Stimulated activated effector memory CD8-positive, alpha-beta T cell treated with anti-CD3 and anti-CD28 coated beads, Interleukin-12 subunit alpha, Interleukin-12 subunit beta, amount 100 ng/mL, for 72 hours (primary cell): ENCODE results near the gene LAMTOR2.
"Not testable (repeated sequence)": the region's sequence is repeated elsewhere in the genome, so short reads cannot be mapped to it uniquely, and the experiment has no call there.

ENCODE experiments used
- ATAC-seq: fragments of 150-1000 bp; cut with Tn5 transposase; 2 replicates; pipeline ENCODE4 v1.10.0; 2021
- DNase-seq, 2 donors: peaks; one replicate each; pipeline ENCODE4 v3.0.0; 2021 to 2022; ENCODE audit warnings: low spot score in 2 of 2
- H3K27ac Mint-ChIP-seq: one replicate; pipeline ENCODE4 v1.8.0; 2022; ENCODE audit warnings: mild to moderate bottlenecking, mixed read lengths
- H3K36me3 Mint-ChIP-seq: one replicate; pipeline ENCODE4 v1.8.0; 2022; ENCODE audit warnings: mild to moderate bottlenecking, mixed read lengths
- H3K4me1 Mint-ChIP-seq: one replicate; pipeline ENCODE4 v1.8.0; 2022; ENCODE audit warnings: mixed read lengths
- H3K4me3 Mint-ChIP-seq: one replicate; pipeline ENCODE4 v1.8.0; 2022; ENCODE audit warnings: mild to moderate bottlenecking, mixed read lengths
- H3K9me3 Mint-ChIP-seq: one replicate; pipeline ENCODE4 v1.8.0; 2022; ENCODE audit warnings: mixed read lengths

The LAMTOR2 gene

DNA sequence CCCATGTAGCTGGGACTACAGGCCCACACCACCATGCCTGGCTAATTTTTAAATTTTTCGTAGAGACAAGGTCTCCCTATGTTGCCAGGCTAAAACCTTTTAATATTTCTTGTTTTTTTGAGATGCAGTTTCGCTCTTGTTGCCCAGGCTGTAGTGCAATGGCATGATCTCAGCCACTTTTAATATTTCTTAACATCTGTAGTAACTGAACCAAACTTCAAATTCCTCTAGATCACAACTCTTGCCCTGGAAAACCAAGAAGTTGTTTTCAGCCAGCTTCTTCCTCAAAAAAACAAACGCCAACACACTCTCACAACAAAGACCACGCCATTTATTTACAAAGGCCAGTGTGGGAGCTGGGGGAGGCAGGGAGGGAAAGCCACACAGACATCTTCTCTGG is 19.6 kb upstream of the LAMTOR2 start:
- not testable (repeated sequence) for DNase-seq, H3K4me3 Mint-ChIP-seq, H3K4me1 Mint-ChIP-seq, ATAC-seq, H3K27ac Mint-ChIP-seq, H3K9me3 Mint-ChIP-seq
- H3K36me3 Mint-ChIP-seq, result peaks cover 37% of the 10 kb centered on the region

DNA sequence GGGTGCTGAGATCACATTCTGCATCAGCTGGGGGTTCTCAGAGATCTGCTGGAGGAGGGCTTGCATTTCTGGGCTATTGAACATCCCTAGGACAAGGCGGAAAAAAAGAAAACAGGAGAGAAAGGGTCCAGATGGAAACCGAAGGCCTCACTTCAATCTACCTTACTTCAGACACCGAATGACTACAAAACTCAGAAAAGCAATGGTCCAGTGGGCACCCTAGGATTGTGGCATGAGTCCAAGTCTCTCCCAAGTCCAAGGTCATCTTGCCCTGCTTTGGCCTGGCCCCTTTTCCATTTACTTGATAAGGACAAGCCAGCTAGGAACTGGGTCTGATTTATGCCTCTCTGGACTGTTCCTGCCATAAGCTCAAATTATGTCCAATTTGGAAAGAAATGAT is 11.8 kb upstream of the LAMTOR2 start:
- Mint-ChIP-seq H3K27ac (no peak overlapping the region), H3K4me1 (peaks cover 20% of the 10 kb centered on the region), H3K36me3 (peaks cover 72% of the 10 kb centered on the region), H3K4me3 (no peak overlapping the region), H3K9me3 (no peaks in the 10 kb centered on the region)
- DNase-seq (no peak), ATAC-seq (no peak)

DNA sequence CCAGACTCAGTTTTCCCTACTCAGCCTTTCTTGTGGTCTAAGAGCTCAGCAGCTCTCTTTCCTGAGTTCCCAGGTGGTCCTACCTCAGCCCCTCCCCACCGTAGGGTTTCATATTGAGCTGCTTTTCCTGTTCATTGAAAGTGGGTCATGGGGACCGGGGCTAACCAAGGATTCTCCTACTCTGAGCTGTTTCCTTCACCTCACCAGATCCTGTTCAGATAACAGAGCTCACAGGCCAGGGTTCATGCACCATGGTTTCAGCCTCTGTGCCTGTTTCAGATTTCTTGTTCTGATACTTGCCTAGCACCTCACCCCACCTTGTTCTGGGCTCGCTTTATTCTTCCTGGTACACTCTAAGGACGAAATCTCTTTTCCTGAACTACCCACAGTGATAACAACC is 9.5 kb upstream of the LAMTOR2 start:
- ATAC-seq, result peak; percentile 79
- Mint-ChIP-seq H3K4me3 (no peak overlapping the region), H3K27ac (peak overlapping the region; percentile 82), H3K9me3 (no peaks in the 10 kb centered on the region), H3K36me3 (peaks cover 72% of the 10 kb centered on the region), H3K4me1 (peaks cover 28% of the 10 kb centered on the region)
- no peak for DNase-seq

DNA sequence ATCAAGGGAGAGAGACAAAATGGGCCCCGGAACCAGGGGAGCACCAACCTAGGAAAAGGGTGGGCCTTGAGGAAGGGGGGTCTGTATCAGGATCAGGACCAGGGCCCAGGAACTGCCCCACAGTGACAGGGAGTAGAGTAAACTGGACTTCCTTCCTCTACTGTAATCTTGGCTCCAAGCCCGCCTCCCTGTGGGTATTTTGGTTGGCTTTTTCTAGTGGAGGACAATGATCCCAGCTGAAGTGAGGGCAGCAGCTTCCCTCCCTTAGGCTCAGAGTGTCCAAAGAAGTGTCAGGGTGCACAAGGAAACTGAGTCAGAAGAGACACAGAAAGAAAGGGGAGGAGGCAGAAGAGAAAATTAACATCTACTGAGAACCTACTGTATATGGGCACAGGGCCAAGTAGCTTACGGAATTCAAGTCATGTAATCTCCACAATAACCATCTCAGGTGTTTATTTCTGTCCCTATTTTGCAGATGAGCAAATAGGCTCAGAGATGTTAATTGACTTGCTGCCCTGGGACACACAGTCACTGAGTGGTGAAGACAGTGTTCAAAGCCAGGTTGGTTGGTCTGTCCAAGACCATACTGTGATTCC is 5.8 kb upstream of the LAMTOR2 start:
- Mint-ChIP-seq H3K9me3 (no peaks in the 10 kb centered on the region), H3K4me3 (no peak overlapping the region), H3K36me3 (peaks cover 52% of the 10 kb centered on the region), H3K4me1 (peaks cover 31% of the 10 kb centered on the region), H3K27ac (no peak overlapping the region)
- DNase-seq, result no peak
- no peak for ATAC-seq

DNA sequence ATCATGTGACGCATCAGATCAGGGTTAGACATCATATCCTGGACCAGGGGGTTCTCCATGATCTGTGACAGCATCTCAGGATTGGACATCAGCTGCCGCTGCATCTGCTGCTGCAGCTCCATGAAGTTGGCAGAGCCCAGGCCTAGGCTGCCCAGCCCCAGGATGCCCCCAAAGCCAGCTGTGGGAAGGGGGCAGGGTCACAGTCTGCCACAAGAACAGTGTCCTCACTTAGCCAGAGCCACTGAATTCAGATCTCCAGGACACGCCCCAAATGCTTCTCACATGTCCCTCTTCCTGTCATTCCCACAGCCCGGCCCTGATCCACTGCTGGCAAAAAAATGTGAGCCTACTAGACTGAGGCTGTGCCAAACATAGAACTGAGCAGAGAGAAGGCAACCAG is 4.2 kb upstream of the LAMTOR2 start:
- no peak for ATAC-seq
- Mint-ChIP-seq H3K27ac (no peak overlapping the region), H3K9me3 (no peaks in the 10 kb centered on the region), H3K36me3 (peaks cover 56% of the 10 kb centered on the region), H3K4me3 (no peak overlapping the region), H3K4me1 (peaks cover 20% of the 10 kb centered on the region)
- no peak for DNase-seq

DNA sequence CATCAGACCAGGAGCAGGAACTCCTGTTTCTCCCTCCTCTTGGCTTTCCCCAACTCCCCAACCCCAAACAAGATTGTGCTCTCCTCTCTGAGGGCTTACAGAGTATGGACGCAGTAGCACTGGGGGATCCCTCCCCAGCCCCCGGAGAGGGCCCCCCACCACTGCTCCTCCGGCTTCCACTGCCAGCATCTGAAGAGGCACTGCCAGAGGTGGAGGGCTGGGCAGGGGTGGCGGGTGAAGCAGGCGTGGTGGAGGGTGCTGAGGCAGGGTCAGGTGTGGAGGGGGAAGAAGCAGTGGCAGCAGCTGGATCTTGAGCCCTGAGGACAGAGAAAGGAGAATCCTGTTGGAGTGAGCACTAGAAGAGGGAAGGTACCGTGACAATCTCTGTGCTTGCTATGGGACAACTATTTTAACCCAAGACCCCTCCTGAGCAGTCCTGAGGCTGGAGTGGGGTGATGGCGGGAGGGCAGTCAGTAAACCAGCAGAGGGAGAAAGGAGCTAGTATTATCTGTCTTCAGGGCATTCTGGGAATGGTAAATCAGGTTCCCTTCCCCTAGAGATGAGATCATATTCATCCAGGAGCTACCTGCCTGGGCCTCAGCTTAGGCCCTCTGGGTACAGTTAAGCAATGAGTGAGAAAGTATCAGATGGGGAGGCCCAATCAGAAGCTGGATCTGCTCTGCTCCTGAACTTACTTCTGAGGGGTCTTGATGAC is 3.4 kb upstream of the LAMTOR2 start:
- H3K36me3 Mint-ChIP-seq, result peaks cover 54% of the 10 kb centered on the region
- no peak overlapping the region for H3K27ac Mint-ChIP-seq
- ATAC-seq (no peak), DNase-seq (no peak)
- peaks cover 25% of the 10 kb centered on the region for H3K4me1 Mint-ChIP-seq
- no peak overlapping the region for H3K4me3 Mint-ChIP-seq
- H3K9me3 Mint-ChIP-seq, result no peaks in the 10 kb centered on the region

DNA sequence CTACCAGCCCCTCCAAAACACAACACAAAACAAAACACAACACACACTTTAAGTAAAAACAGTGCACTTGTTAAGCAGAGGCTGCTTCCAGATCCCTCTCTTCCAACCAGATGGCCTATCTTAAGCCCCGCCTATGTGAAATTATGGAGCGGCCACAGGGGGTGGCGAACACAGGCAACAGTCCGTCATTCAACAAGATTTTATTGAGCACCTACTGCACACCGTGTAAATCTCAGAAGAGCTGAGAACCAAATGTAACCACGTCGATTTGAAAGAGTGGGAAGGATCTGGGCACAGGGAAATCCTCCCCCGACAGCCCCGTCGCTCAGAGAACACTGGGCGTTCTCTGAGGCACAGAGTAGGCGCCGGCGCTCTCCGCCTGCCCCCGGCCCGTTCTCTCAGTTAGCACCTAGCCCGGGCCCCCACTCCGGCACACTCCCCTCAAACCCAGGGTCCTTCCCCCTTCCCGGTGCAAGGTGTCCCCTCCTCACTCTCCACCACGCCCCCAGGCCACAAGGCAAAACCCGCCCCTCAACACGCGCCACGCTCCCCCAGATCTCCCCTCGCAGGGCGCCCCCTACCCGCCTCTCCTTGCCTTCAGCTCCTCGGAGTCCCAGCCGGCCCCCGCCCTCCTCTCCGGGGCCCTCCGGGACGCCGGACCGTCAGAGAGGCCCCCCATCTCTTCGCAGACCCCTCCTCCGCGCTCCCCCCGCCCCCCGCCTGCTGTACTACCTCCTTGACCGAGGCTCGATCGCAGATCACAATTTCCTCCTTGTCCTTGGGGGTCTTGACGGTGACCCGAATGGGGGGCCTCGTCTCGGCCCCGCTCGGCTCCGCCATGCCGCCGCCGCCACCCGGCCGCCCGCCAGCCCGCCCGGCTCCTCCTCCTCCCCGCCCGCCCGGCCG is 1.5 kb upstream of the LAMTOR2 start:
- peak; percentile 48 to 83 for DNase-seq
- peak overlapping the region; percentile 97 for H3K4me3 Mint-ChIP-seq
- peak; percentile 49 for ATAC-seq
- peaks cover 29% of the 10 kb centered on the region for H3K4me1 Mint-ChIP-seq
- peak overlapping the region; percentile 85 for H3K27ac Mint-ChIP-seq
- peaks cover 55% of the 10 kb centered on the region for H3K36me3 Mint-ChIP-seq
- H3K9me3 Mint-ChIP-seq, result no peaks in the 10 kb centered on the region

DNA sequence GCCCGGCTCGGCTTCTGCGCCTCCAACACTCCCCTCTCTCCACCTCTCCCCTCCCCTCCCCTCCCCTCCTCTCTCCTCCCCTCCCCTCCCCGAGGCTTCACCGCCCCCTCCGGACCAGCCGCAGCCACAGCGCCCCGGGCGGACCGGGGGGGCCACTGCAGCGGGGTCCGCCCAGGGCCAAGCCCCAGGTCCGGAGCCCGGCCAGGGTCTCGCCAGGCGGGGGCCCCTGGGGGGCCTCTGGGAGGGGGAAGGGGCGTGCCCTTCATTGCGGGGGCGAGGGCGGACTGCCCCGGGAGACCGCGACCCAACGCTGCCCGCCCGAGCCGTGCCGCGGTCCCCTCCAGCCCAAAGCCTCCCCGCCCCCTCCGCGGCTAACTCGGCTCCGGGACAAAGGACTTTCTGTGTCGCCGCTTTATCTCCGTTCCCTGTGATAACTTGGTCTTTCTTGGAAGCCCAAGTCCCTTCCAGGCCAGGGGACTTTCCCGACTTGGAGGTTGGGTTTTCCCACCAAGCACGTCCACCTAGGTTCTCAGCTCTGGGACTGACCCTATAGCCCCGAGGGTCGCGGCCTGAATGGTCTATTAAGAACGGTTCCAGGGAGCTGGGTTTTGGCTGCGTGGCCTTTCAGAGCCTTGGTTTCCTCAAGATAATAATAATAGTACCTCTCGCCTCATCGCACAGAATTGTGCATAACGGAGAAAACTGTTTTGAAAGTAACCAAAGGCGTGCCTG is 648 bp upstream of the LAMTOR2 start, which contains the start of gene UBQLN4:
Gene UBQLN4 (minus strand): TSS at position 31 of the 732 bp plus-strand sequence. CDS start 97 bp downstream, outside the sequence.
- H3K36me3 Mint-ChIP-seq, result peaks cover 53% of the 10 kb centered on the region
- DNase-seq, result peak; percentile 84 to 92
- H3K4me1 Mint-ChIP-seq, result peaks cover 29% of the 10 kb centered on the region
- H3K27ac Mint-ChIP-seq, result peak within 1 kb of the TSS; percentile 91
- H3K4me3 Mint-ChIP-seq, result peak within 1 kb of the TSS; percentile 97
- peak; percentile 74 for ATAC-seq
- no peaks in the 10 kb centered on the region for H3K9me3 Mint-ChIP-seq

DNA sequence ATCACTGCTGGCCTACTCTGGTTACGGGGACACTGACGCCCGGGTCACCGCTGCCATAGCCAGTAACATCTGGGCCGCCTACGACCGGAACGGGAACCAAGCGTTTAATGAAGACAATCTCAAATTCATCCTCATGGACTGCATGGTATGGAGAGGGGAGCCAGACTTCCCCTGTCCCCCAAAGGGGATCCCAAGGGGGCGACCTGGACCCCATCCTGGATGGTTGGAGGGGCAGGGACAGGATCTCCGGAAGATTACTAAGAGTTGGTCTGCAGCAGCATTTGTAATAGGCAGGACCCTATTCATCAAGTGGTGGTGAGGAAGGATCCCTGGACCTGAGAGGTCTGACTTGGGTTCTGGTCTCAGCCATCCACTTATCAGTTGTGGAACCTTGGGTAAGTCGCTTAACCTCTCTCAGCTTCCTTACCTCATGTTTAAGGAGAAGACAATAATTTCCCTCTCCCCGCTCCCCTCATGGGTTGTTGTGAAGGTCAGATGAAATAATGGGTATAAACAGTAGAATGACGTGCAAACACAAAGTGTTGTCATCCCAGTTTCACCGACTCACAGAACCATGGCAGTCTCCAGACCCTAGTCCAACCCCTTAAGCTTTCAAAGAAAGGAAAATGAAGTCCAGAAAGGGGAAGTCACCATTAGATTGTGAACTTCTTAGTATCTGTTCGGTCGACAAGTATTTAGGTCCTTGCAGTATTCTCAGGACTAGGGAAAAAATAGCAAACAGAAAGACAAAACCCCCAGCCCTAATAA is 883 bp downstream of the LAMTOR2 start:
- DNase-seq, result no peak
- H3K4me1 Mint-ChIP-seq, result peaks cover 19% of the 10 kb centered on the region
- peak overlapping the region; percentile 97 for H3K4me3 Mint-ChIP-seq
- no peaks in the 10 kb centered on the region for H3K9me3 Mint-ChIP-seq
- no peak for ATAC-seq
- H3K27ac Mint-ChIP-seq, result peak overlapping the region; percentile 91
- H3K36me3 Mint-ChIP-seq, result peaks cover 50% of the 10 kb centered on the region

DNA sequence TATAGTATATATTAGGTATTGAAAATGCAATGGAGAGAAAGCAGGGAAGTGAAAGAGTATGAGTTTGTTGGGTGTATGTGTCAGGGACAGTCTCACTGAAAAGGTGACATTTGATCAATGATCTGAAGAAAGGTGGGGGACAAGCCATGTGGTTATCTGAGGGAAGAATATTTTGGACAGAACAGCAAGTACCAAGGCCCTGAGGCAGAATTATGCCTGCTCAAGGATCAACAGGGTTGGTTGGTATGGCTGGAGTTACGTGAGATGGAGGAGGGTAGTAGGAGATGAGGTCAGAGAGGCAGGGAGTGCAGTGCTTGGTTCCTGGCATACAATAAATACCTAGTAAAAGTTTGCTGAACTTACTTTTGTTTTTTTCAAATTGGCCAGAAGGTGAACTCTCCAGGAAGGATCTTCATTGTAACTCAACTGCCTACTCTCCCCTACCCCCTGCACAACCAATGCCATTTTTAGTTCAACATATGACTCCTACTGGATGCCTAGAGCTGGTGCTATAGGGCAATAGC is 1.8 kb downstream of the LAMTOR2 start:
- ATAC-seq (no peak), DNase-seq (no peak)
- H3K4me1 Mint-ChIP-seq, result peaks cover 25% of the 10 kb centered on the region
- H3K27ac Mint-ChIP-seq, result no peak overlapping the region
- H3K36me3 Mint-ChIP-seq, result peaks cover 50% of the 10 kb centered on the region
- no peak overlapping the region for H3K4me3 Mint-ChIP-seq
- no peaks in the 10 kb centered on the region for H3K9me3 Mint-ChIP-seq

DNA sequence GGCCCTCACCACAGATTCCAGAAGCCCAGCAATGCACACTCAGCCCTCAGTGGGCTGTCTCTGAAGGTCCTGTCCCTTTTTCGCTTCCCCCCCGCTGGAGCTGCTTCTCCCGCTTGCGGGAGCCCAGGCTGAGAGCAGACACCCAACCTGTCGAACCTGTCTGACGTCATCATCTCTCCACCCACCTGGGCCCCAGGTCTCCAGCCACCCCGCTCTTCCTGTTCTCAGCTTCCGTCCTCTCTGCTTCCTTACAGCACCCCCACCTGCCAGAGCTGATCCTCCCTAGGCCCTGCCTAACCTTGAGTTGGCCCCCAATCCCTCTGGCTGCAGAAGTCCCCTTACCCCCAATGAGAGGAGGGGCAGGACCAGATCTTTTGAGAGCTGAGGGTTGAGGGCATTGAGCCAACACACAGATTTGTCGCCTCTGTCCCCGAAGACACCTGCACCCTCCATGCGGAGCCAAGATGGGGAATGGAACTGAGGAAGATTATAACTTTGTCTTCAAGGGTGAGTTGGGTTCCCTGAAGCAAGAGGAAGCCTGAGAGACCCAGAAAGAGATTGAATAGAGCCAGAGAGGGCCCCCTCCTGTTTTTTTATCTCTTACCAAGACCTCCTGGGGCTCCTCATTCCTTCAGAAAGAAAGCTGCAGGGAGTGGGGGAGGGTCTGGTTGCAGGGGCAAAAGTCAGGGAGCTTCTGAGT is 6.5 kb downstream of the LAMTOR2 start, which contains the start of gene RAB25:
Gene RAB25 (plus strand): TSS at position 224 of the 700 bp plus-strand sequence. CDS start 241 bp downstream, at position 465.
- ATAC-seq (no peak), DNase-seq (no peak)
- H3K36me3 Mint-ChIP-seq, result peaks cover 35% of the 10 kb centered on the region
- peak within 1 kb of the TSS; percentile 52 for H3K27ac Mint-ChIP-seq
- peaks cover 23% of the 10 kb centered on the region for H3K4me1 Mint-ChIP-seq
- H3K4me3 Mint-ChIP-seq, result no peak within 1 kb of the TSS
- H3K9me3 Mint-ChIP-seq, result no peaks in the 10 kb centered on the region

DNA sequence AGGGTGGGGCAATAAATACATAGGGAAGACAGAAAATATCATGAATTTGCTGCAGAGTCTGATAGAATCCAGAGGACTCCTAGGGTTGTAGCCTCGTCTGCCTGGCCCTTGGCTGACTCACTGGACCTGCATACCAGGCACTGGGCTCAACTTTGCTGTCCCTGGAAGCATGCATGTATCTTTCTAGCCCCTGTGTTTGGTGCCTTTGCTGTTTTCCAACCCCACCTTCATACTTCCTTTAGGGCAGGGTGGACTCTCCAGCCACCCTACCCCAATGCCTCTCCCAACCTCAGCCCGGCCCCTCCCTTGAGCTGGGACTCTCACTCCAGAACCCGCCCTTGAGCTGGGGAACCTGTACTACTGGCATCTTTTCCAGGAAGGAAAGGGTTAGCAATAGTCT is 7.6 kb downstream of the LAMTOR2 start:
- Mint-ChIP-seq H3K4me3 (no peak overlapping the region), H3K27ac (no peak overlapping the region), H3K36me3 (peaks cover 24% of the 10 kb centered on the region), H3K4me1 (peaks cover 25% of the 10 kb centered on the region), H3K9me3 (no peaks in the 10 kb centered on the region)
- DNase-seq (no peak), ATAC-seq (no peak)

DNA sequence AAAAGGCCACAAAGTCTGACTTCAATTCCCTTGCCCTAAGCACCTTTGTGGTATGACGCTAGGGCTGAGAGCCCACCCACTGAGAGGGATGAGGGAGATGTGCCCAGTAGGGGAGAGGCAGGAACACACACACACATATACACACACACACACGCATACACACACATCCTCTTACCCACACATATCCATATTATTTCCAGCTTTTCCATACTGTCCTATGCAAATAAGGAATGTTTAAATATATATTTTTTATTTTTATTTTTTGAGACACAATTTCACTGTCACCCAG is 9.4 kb downstream of the LAMTOR2 start:
- Mint-ChIP-seq H3K4me3 (no peak overlapping the region), H3K9me3 (no peaks in the 10 kb centered on the region), H3K36me3 (peaks cover 9% of the 10 kb centered on the region), H3K27ac (no peak overlapping the region), H3K4me1 (peaks cover 25% of the 10 kb centered on the region)
- DNase-seq (no peak), ATAC-seq (no peak)

DNA sequence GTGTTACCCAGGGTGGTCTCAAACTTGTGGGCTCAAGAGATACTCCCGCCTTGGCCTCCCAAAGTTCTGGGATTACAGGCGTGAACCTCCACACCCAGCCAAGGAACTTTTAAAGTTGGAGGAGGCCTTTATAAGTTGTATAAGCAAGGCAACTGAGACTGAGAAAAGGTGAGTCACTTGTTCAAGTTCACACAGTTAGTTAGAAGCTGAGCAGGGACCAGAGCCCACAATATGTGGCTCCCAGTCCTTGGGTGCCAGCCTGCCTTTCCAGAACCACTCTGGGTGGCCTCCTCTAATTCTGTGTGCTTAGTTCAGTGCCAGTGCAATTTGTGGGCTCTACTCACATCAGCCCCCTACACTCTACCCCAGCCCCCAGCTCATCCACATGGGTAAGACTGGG is 10.0 kb downstream of the LAMTOR2 start:
- peak; percentile 72 for ATAC-seq
- no peak for DNase-seq
- Mint-ChIP-seq H3K4me3 (no peak overlapping the region), H3K27ac (no peak overlapping the region), H3K4me1 (peaks cover 25% of the 10 kb centered on the region), H3K9me3 (no peaks in the 10 kb centered on the region), H3K36me3 (peaks cover 3% of the 10 kb centered on the region)
